NCI-H510A (cell line): ENCODE measurements around the gene LPAR2.
A peak's percentile ranks its signal among the peaks of the same experiment; 100 is the strongest.
"Not testable (repeated sequence)": the region's sequence is repeated elsewhere in the genome, so short reads cannot be mapped to it uniquely, and the experiment has no call there.

Experiments used
- DNase-seq: peaks from one replicate; lab custom pipeline; 2025; lab: John Stamatoyannopoulos, UW

LPAR2 gene

GRCh38 chr19:19631346-19631745 lies 3.3 kb upstream of the LPAR2 start:
- DNase-seq = no peak

GRCh38 chr19:19630426-19630825 lies 2.4 kb upstream of the LPAR2 start:
- DNase-seq = no peak

GRCh38 chr19:19630062-19630414 lies 2.0 kb upstream of the LPAR2 start:
- no peak for DNase-seq

GRCh38 chr19:19628501-19629134 lies 598 bp upstream of the LPAR2 start:
- DNase-seq = peak; percentile 68

- no peak for DNase-seq
Observed at GRCh38 chr19:19626516-19627472, 1.2 kb downstream of the LPAR2 start.

- DNase-seq = no peak
Observed at GRCh38 chr19:19624032-19624570, 3.9 kb downstream of the LPAR2 start.

GRCh38 chr19:19623383-19623782 lies 4.6 kb downstream of the LPAR2 start:
- no peak for DNase-seq

GRCh38 chr19:19619849-19620210 lies 8.2 kb downstream of the LPAR2 start:
- no peak for DNase-seq

GRCh38 chr19:19619181-19619848 lies 8.7 kb downstream of the LPAR2 start:
- no peak for DNase-seq

GRCh38 chr19:19618219-19619051 lies 9.6 kb downstream of the LPAR2 start, which contains the start of gene PBX4:
Gene PBX4 (minus strand): TSS chr19:19618687. CDS start chr19:19618629, 58 bp downstream.
- DNase-seq = peak; percentile 91

GRCh38 chr19:19615086-19615485 lies 12.9 kb downstream of the LPAR2 start:
- DNase-seq = no peak

GRCh38 chr19:19613506-19613905 lies 14.5 kb downstream of the LPAR2 start:
- DNase-seq = no peak

GRCh38 chr19:19610376-19611202 lies 17.4 kb downstream of the LPAR2 start:
- no peak for DNase-seq

- not testable (repeated sequence) for DNase-seq
Observed at GRCh38 chr19:19606686-19607085, 21.3 kb downstream of the LPAR2 start.

- no peak for DNase-seq
Observed at GRCh38 chr19:19606021-19606420, 22.0 kb downstream of the LPAR2 start.

GRCh38 chr19:19602713-19603324 lies 25.2 kb downstream of the LPAR2 start:
- no peak for DNase-seq

- no peak for DNase-seq
Observed at GRCh38 chr19:19602136-19602712, 25.8 kb downstream of the LPAR2 start.

- no peak for DNase-seq
Observed at GRCh38 chr19:19600793-19601330, 27.2 kb downstream of the LPAR2 start.

GRCh38 chr19:19598728-19599451 lies 29.1 kb downstream of the LPAR2 start:
- DNase-seq = not testable (repeated sequence)
